NCI-H146 treated with DMSO at 0.1 percent for 48 hours (cell line): ENCODE results near the gene VAV2.

ENCODE experiments used
- DNase-seq: peaks from one replicate; lab custom pipeline; 2025; ENCODE audit not compliant: unreplicated experiment; lab: John Stamatoyannopoulos, UW

Gene VAV2

GRCh38 chr9:133807037-133807436, 185.1 kb downstream of the VAV2 start:
- DNase-seq = no peak

DNA sequence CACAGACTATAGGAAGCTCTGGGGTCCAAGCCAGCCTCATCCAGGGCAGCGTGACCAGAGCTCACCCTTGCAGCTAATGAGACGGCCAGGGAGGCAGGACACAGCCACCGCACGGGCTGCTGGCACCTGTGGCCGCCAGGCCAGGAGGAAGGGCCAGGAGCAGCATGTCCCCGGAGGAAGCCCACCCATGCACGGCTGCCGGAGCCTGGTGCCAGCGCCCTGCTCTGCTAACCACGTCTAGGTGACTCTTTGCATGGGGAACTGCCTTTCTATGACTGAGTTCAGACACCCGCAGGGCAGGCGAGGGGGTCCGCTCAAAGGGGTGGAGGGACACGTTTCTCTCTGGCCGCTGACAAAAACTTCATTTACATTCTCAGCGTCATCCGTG, 185.5 kb downstream of the VAV2 start:
- DNase-seq = no peak

GRCh38 chr9:133805876-133806622, 186.1 kb downstream of the VAV2 start:
- no peak for DNase-seq

- no peak for DNase-seq
These were observed 187.9 kb downstream of the VAV2 start for GRCh38 chr9:133804199-133804598.

- DNase-seq = no peak
These were observed 188.4 kb downstream of the VAV2 start for GRCh38 chr9:133803745-133804144.

- no peak for DNase-seq
These were observed 189.0 kb downstream of the VAV2 start for GRCh38 chr9:133803028-133803585.

GRCh38 chr9:133801739-133802138, 190.4 kb downstream of the VAV2 start:
- DNase-seq = no peak

- no peak for DNase-seq
These were observed 191.9 kb downstream of the VAV2 start for GRCh38 chr9:133800266-133800665.

GRCh38 chr9:133799716-133800115, 192.4 kb downstream of the VAV2 start:
- DNase-seq = no peak

GRCh38 chr9:133799106-133799505, 193.0 kb downstream of the VAV2 start:
- no peak for DNase-seq

GRCh38 chr9:133798160-133798559, 194.0 kb downstream of the VAV2 start:
- DNase-seq = no peak

- no peak for DNase-seq
These were observed 194.6 kb downstream of the VAV2 start for GRCh38 chr9:133797406-133798105.

- DNase-seq = no peak
These were observed 195.6 kb downstream of the VAV2 start for GRCh38 chr9:133796562-133796961.

DNA sequence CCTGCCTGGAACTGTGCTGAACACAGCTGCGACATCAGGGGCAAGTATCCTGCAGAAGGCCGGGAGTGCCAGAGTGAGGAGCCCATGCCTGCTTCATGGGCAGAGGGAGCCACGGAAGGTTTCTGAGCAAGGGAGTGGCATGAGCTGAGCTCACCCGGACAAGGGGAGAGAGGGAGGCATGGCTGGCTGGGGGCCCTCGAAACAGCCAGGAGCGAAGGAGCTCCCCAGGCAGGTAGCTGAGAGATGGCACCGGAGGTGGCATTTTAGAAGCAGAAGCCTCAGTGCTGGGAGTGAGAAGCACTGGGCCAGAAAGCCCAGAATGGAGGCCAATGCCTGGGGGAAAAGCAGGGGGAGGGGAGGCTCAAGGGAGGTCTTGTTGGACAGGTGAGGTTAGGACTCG, 197.1 kb downstream of the VAV2 start:
- DNase-seq = no peak

DNA sequence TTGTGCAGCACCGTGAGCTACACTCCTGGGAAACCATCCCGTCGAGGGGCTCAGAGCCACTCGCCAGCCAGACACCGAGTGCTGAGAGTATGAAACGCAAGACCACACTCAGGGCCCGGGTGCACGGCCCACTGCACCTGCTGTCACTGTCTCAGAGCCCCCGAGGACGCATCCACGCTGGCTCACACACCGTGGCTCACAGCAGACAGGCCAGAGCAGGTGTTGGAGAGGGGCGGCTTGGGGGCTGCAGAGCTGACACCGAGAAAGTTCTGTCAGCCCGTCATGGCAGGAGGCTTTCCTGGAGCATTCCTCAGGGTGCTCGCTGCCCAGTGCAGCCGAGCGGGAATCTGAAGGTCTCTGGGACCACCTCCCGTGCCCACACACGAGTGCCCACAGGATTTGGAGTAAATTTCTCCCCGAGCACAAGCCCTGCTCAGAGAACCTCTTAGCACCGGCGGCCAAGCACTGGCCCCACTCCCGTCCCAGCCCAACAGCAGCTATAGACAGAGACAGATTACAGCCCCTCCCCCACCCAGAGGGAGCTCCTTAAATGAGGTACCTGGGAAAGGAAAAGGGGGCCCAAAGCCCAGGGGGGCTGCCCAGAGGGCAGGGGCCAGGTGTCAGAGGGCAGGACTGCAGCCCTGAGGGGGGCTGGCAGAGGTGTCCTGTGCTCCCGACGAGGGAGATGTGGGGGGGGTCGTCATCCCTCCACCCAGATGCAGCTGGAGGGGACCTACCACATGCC, 197.9 kb downstream of the VAV2 start:
- DNase-seq = no peak

- no peak for DNase-seq
These were observed 198.7 kb downstream of the VAV2 start for GRCh38 chr9:133793471-133793870.

DNA sequence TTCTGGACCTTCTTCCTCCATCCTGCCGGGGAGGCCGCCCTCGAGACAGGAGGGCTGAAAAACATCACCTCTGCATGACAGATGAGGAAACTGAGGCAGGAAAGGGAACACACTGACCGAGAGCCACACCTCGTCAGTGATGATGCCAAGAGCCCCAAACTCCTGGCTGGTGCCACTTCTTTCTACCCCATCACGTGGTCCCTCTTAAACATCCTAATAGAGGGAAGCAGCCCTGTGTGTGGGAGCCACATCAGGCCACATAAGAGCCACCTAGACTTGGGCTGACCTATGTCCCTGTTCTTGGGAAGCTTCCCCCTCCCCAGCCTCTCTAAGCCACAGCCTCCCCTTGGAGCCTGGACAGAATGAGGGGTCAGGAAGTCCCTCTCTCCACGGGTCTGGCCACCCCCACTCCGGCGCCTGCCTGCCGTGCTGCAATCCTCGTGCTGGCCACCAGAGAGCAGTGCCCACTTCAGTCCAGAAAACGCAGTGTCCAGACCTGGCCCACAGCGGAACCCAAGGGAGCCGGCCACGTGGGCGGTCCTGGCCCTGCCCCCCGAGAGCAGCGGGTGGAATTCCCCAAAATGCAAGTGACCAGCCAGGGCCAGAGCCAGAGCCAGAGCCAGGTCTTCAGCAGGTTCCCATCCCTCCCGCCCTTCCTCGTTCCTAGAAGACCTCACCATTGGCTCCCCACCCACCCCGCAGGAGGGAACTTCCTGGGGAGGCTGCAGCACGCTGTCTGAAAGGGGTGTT, 199.2 kb downstream of the VAV2 start:
- no peak for DNase-seq

GRCh38 chr9:133791735-133792649, 200.1 kb downstream of the VAV2 start:
- no peak for DNase-seq

- DNase-seq = no peak
These were observed 201.1 kb downstream of the VAV2 start for GRCh38 chr9:133791069-133791468.

GRCh38 chr9:133789778-133790177, 202.3 kb downstream of the VAV2 start:
- no peak for DNase-seq
